Suppressor macrophage treated with lipopolysaccharide for 4 hours (primary cell): ENCODE measurements around the gene SEMA6A.

Experiments
- DNase-seq: peaks from one replicate; pipeline ENCODE4 v3.0.0-alpha.2; 2020

Gene SEMA6A

DNA sequence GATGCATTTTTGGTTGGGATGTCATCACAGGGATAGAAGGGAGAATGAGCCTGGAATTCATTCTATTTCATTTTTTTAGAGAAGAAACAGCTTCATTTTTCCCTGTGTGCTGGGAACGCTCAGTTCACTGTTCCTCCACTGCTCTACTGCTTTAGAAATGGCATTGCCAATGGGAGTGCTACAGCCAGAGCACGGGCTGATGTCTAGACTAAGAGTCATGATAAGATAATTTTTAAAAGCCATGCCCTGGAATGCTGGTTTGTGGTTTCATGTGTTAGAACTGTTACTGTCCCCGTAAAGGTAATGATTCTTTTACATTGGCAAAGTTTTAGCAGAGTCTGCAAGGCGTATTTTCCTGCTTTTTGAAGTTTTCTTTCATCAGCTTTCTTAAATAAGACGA lies 119.6 kb downstream of the SEMA6A start:
- no peak for DNase-seq

DNA sequence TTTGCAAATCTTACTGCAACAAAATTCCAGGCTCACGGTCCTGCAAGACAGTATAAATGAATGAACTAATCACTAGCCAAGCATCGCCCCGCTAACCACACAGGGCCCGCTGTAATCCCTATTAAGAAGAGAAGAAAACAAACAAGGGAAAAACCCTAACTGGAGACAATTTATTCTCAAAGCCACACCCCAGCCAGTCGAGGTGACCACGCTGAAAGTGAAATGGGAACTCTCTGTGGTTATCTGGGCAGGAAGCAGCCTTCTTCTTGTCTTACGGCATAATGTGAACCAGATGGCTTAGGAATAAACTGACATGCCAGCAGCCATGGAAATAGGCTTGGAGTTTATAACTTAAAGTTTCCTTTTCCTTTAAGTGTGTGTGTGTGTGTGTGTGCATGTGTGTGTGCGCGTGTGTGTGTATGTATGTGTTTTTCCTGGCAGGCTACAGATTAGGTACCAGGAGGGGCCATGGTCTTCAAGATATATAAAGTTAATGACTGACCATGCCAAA lies 120.2 kb downstream of the SEMA6A start:
- DNase-seq: peak; percentile 78

DNA sequence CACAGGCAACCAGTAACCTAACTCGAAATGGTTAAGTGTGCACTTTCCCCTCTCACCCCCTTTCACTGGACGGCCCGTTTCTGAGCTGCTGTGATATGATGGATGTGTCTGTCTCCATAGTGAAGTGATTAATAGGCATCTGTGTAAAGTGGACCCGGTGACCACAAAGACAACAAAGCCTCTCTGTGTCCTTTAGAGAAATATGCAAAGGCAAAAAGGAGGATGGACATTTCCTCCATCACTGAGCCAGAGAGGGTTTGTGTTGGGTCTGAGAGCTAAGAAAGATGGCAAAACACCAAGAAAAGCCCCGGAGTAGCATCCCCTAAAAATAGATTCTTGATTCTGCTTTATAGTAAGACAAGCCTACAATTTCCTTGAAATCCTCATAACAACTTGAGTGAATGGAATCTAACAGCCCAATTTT lies 120.6 kb downstream of the SEMA6A start:
- no peak for DNase-seq

DNA sequence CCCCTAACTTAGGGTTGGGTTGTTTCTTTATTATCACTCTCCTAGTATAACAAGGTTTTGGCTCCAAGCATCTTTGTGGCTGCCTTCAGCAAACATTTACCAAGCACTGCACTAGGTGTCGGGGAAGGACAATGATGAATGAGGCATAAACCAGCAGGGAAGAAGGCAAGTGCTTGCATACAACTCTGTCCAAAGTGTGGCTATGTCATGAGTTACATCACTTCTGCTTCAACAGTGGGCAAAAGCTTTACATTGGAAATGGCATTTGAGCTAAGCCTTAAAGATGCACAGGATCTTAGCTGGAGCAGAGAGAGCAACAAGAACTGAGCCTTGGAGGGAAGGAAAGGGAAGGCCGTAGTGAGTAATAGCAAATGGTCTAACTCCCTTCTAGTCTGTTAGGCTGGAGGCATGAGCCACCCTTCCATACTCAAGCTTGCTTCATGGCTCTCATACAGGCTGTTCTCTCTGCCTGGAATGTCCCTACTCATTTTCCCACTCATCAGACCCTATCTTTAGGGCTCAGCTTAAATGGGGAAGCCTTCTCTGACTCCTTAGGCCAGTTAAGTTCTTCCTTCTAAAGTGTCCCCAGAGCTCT lies 121.8 kb downstream of the SEMA6A start:
- DNase-seq: peak; percentile 2

DNA sequence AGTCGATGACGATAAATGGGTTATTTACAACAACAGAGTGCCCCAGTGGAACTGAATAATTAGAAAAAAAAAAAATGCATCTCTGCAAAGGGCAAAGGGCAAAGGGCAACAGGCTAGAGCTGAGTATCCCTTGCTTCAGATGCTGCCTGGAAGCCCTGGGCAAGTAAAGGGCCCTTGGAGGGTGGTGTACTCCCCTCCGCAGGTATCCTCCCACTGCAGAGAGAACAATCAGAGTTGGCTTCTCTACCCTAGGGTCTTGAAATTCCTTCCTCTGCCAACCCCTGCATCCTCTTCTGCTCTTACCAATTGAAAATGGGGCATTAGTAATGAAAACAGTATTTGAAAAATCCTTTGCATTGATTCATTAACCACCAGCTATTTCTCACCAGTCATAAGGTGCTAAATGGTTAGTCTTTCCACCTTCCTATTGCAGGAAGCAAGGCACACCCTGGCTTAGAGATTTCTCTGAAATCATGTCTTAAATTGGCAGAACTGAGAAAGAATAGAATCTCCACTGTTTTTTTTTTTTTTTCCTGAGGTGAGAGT lies 122.6 kb downstream of the SEMA6A start:
- no peak for DNase-seq

DNA sequence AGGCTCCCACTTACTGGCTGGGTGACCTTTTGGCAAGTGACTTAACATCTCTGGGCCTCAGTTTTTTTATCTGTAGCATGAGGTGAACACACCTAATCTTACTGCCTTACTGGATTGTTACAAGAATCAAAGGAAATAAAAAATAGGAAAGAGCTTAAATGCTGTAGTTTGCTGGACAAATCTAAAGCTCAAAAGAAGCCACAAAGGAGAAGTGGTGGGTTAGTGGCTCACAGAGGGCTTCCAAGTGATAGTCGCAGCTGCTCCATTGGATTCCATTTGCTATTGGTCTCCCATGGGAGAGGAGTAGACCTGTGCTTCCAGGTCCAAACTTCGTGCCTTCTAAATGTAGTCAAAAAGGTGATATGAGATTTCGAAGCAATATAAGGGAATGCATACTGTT lies 123.6 kb downstream of the SEMA6A start:
- no peak for DNase-seq

DNA sequence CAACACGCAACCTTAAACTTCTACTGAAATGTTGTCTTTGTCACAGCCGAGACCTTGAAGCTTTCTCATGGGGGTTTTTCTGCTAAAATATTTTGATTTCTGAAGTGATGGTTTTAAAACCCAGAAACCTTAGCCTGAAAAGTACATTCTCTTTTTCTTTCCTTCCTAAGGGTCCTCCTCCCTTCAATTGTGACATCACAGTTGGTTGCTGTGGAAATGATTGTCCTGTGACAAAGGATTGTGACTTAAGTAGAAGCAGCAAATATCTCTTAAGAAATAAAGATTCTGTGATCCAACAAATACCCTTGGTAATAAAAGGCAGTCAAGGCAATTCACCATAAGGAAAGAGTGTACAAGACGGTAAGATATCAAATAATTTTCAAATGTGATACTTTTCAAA lies 125.2 kb downstream of the SEMA6A start:
- no peak for DNase-seq

DNA sequence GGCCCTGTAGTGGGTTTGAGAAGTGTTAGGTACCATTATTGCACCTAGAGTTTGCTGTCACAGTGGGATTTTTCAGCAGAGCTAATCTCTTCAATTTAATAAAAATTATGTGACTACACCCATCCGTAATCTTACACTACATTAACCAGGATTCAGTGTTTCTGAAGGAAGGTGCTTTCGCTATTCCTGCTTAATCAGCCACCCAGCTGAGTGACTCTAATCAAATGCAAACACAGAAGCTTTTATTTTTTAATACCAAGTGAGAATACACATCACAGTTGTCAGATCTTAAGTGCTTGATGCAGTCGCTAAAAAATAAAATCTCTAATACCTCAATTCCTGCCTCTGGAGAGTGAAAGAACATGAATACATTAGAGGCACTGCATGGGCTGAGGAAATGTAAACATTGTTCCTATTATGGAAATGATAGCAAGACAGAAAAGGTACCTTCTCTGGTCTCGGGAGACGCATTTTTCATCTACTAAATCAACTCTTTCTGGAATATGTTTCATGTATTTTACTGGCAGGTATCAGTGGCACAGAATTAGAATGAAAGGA lies 125.7 kb downstream of the SEMA6A start:
- DNase-seq: no peak

DNA sequence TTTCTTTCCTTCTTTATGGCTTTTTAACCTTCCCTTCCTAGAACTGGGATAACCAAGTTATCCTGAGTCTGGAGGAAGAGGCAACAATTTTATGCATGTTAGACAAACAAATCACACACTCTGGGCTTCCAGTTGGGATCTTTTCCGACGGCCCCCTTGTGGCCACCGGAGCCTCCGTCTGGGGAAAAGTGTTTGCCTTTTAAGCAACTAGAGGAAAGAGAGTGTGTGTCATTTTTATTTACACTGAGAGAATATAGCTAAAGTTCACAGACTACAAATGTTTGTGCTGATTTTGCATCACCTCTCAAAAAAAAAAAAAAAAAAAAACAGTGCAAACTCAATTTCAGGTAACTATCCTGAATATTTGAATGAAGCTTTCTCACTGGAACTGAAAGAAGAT lies 126.2 kb downstream of the SEMA6A start:
- DNase-seq: no peak

DNA sequence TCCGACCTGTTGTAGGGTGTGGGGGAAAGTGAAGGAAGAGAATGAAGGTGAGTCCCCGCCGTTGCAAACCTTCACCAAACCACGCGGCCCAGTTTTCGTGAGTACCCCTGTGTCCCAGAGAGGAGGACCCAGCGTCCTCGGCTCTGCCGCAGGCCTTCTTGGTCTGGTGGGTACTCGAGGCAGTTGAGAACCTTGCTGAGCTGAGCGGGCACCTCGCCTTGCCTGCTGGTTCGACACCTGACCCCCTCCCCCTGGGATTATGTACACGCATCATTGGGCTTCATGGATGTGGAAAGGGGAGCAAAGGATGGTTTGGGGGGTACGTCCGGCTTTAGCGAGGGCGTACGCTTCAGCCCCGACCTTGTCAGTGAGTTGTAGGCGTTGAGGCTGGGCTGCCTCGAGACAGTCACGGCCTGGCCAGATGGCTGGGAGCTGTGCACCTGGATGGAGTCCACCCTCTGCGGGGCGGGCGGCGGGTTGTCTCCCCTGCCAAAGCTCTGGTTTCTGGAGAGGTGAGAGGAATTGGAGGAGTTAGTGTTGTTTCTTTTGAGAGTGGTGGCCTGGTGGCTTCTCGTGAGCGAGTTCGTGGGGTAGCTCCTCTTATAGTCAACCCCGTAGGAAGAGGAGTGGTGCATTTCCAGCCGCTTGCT lies 128.1 kb downstream of the SEMA6A start:
- DNase-seq: no peak

DNA sequence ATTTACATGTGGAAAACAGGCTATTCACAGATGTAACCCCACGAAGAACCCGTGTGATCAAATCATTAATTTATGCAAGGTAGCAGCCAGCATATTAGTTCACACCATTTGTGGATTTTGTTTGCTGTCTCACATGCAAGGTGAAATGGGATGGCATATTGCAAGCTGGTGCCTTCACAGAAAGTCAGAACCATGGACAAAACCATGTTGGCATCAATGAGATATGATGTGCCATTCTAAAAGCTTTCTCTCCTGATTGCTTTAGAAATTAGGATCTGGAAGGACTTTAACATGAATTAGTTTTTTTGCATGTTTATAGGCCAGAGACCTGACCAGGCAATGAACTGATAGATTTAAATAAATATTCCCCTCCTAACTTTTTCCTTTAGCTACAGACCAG lies 129.3 kb downstream of the SEMA6A start:
- no peak for DNase-seq

DNA sequence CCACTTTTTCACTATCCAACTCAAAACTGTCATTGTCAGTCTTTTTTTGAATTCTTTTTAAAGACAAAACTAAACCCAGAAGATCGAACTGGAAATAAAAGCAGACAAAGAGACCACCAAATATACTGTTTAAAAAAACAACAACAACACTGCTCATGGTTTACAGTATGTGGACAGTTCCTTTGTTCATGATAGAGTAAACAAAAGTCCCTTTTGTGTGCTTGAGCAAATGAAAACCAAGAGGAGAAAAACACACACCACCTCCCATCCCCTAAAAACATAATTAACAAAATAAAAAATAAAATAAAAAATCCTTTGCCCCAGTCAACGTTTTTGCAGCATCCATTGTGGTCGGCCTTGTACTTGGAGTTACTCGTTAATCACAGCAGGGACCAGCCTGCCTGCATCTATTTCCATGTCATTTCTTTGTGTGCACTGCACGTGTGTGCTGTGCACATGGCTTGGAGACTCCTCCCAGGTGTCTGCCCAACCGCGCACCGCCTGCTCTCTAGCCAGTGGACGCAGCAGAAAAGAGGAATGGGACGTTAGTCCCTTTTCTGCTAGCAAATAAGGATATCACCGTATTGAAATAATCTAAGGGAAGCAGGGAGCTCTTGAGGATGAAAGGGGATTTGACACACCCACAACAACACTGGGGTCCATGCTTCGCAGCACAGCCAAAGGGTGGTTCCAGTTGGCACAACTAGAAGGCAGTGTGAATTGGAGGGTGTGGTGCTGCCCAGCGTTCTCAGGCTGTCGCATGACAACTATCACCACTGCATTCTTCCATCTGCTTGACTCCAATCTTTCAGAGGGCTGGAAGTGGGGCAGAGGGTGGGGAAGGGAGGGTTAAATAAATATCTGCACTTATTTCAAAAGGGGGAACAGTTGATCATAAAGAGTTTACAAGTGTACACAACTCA lies 130.0 kb downstream of the SEMA6A start:
- DNase-seq: no peak

DNA sequence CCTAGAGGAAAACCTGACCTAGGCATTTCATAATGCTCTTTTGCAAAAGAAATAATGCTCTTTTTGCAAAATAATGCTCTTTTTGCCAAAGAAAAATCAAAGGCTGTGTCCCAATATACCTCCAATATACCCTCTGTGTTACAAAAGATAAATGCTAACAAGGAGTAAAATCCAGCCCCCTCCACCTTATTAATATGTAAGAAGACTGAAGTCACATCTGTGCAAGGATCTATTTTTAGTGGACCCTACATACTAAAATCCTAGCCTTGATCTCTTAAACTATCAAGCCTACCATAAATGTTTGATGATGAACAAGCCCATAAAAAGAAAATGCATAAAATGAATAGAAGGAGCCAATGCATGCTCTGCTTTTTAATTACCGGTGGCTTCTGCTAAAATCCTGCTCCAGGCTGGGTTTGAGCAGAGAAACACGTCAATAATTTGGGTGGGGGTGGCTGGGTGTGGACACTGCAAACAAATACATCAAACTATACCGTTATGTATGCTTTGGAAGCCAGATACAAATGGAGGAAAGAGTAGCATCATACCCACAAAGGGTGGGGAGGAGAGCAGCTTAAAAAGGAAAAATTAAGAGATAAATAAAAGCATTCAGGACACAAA lies 131.6 kb downstream of the SEMA6A start:
- no peak for DNase-seq

DNA sequence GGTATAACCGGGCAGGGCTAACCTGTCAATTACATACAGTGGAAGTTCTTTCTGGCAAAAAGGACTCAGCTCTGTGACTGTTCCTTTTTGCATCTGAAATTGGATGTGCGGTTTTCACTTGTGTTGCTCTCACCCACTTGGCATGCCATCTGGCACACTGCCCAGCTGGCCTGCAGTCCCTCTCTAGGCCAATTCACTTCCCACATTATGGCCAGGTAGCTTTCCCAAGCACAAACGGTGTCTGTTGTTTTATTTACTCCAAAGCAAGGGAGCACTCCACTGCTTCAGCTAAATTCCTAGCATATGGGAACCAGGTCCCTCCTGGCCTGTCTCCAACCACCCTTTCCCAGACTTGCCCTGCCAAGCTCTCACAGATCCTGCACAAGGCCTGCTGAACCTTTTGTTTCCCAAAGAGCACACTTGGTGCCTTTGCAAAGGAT lies 132.5 kb downstream of the SEMA6A start:
- DNase-seq: no peak

DNA sequence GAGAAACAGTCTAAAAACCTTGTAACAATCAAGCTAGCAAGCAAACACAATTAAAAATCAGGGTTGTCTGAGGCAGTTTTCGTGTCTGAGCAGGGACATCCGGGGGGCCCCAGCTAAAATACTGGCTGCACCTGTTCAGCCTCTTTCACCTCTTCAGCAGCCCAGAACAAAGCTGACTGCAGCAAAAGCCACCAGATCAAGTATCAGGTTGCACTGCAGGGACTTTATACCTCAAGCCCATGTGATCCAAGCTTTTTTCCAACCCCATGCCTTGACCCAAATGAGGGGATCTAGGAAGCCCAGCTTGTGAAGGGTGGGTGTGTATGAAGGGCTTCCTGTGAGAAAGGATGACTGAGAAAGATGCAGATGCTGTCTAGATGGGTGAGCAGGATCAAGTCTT lies 133.4 kb downstream of the SEMA6A start:
- DNase-seq: no peak

DNA sequence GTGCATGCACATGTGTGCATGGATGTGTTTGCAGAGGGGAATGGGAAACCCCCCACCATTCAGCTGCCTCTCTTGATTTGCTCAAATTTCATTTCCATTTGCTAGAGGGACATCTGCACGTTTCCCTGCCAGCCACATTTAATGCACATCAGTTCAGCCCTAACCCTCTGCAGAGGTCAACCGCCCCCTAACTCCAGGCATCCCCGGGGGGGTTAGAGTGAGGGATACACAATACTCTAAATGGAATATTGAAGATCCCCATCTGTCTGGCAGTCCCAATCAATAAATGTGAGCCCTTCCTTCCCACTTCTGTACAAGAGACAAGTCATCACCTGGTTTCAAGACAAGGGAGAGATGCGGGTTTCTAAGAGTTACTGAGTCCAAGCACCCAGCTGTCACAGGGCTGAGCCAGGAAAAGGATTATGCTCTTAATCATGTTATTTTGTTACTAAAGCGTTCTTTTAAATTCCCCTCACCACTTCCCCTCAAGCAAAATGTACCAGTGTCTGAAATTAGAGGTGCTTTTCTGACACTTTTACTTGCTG lies 134.1 kb downstream of the SEMA6A start:
- no peak for DNase-seq

DNA sequence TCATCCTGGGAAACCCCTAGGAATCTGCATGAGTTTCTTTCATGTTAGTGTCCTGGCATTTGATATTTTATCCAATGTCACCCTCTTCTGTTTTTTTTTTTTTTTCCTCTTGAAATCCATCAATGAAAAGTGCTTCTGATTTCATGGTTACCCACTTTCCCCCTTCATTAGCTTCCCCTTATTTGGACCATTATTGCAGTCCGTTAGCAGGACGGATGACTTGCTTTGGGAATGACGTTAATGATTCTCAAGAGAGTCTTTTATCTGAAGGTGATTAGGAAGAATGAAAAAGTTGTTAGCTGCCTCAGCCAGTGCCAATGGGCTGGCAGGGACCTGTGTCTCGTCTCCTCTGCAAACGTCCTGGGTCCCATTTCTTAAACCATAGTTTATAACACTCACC lies 134.7 kb downstream of the SEMA6A start:
- DNase-seq: no peak

DNA sequence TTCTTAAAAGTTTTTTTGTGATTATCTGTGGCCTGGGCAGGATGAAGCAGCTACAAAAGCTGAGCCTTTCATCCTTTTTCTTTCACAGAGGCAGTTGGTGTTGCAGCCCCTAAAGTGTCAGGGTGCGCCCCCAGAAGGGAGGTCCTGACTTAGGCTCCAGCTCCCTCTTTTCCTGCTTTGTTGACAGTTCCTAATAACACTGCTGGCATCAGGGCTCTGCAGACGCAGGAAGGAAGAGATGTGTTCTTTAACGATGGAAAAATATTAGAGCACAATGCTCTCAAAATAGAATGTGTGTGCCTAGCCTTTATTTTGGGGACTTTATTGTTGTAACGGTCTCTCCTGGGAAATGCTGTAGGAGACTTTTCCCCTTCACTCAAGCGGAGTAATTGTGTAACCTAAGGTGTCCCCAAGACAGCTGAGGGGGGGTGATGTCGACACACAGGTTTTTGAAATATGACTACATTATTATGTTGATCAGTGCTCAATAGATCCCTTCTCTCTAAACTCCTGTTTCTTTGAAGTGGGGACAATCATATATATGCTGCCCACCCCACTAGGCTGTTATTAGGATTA lies 135.6 kb downstream of the SEMA6A start:
- no peak for DNase-seq

DNA sequence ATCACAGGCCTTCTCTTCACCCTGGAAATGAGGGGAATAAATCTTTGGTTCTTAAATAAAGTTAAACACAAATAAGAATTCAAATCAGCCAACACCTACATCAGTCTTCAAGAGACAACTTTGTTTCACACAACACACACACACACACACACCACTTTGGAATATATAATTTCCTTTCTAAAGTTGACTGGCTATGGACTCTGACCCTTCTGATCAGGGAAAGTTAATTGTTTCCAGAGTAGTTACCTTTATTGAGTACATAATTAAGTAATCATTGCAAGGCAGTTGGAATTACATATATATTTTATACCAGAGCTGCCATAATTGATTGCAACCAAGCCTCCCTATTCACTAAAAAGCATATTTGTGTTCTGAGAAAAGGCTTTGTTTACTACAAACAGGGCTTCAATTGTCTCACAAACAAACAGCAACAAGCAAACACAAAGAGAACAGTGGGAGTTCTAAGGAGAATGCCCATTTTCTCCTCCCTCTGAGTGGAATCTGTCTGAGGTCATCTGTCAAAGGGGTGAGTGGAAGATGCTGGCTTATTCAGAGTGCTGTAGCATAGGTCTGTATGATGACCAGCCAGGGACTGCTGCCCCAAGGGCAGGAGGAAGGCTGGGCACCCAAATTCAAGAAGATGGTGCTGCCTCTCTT lies 136.6 kb downstream of the SEMA6A start:
- no peak for DNase-seq

DNA sequence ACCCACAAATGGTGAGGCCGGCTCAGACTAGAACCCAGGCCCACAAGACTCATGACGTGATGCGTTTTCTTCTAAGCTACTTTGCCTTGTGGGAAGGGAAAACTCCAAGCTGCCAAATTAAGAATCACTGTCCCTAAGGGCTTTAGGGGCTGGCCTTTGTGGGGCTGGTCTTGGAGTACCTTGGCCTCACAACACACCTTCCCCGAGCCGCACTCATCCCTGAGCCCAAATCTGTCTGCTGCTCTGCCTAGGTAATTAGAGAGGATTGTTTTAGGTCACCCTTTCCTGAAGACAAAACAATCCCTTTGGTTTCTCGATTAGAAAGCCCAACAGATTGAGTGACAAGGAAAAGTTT lies 137.3 kb downstream of the SEMA6A start:
- no peak for DNase-seq

DNA sequence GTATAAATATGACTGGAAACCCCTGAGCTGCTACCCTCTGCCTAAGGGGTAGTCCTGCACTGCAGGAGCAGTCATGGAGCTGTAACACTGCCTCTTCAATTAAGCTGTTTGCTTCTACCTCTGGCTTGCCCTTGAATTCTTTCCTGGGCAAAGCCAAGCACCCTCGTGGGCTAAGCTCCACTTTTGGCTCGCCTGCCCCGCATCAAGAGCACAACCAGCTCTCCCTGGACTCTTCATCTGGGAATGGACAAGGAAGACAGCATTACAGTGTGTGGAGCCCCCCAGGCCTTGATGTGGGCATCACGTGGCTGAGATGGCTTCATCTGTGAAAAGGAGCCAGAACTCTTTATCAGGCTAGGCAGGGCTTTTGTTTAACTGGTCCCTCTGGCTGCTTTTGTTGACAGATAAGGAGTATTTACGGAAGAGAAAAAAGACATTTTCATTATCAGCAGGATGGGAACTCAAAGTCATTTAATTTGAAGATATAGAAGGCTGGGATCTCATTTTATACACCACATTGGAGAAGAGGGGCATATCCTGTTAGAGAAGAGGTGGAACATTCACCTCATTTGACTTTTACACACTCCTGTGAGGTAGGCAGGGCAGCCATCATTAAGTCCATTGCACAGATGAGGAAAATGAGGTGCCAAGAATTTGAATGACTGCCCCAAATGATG lies 137.8 kb downstream of the SEMA6A start:
- DNase-seq: no peak
